Panc1 (cell line): ENCODE measurements around the gene FTO.

Source experiments
- CTCF ChIP-seq: fragments of 450-650 bp; IDR thresholded peaks from 2 replicates; pipeline ENCODE4 v1.5.1; 2017; ENCODE audit warnings: mild to moderate bottlenecking
- POLR2AphosphoS5 ChIP-seq: IDR thresholded peaks from 2 replicates; pipeline ENCODE4 v1.6.1; 2012; ENCODE audit warnings: mild to moderate bottlenecking, low read depth, low read length, moderate library complexity
- REST ChIP-seq, 2 experiments: IDR thresholded peaks; 2 replicates each; pipeline ENCODE4 v1.6.1; 2011 to 2012; ENCODE audit warnings: low read depth in 2 of 2, control low read depth in 1 of 2, low read length in 1 of 2, mild to moderate bottlenecking in 1 of 2, moderate library complexity in 1 of 2; ENCODE audit not compliant: insufficient read depth in 1 of 2
- SIN3A ChIP-seq: IDR thresholded peaks from 2 replicates; pipeline ENCODE4 v1.6.1; 2012; ENCODE audit warnings: low read depth, mild to moderate bottlenecking, low read length, moderate library complexity, borderline replicate concordance; ENCODE audit not compliant: insufficient read depth

- no peak for TF ChIP-seq CTCF
- TF ChIP-seq REST (IDR thresholded peaks at IDR 0.05; ENCODE audit: insufficient read depth in 1 of 2, low read depth in 2 of 2, low read length in 1 of 2): no peak
- no peak for TF ChIP-seq POLR2AphosphoS5
- TF ChIP-seq SIN3A: no peak
Observed at GRCh38 chr16:53925107-53925410, 221.1 kb downstream of the FTO start.
